ENCODE results near the gene HLA-DRB5.

- TF ChIP-seq POLR2A (IDR thresholded peaks at IDR 0.05; ENCODE audit: low read depth, low read length) (no peak), CTCF (IDR thresholded peaks at IDR 0.05; ENCODE audit: extremely low read depth in 1 of 2, insufficient read depth in 1 of 2, low read depth in 1 of 2, low read length in 2 of 2) (no peak)
Observed at GRCh38 chr6:32554116-32554965, 24.3 kb upstream of the HLA-DRB5 start.
